Prostate gland (tissue), 2 donors: ENCODE data around the gene CHST15. TPM values are rescaled to one million over a fixed set of nuclear protein-coding genes. Genes with fewer than 3 reads are reported as not detected.

Experiments used
- DNase-seq: peaks from one replicate; pipeline ENCODE4 v3.0.0-alpha.2; 2019; ENCODE audit warnings: low spot score
- H3K27ac ChIP-seq, 2 donors: fragments of 200-600 bp; sonication (generic); 2 replicates each; pipeline ENCODE4 v1.5.1; 2017 to 2019
- H3K27me3 ChIP-seq: fragments of 200-600 bp; sonication (generic); replicated peaks from 2 replicates; pipeline ENCODE4 v1.5.1; 2019; ENCODE audit not compliant: insufficient read depth
- H3K36me3 ChIP-seq, 2 donors: fragments of 200-600 bp; sonication (generic); 1 replicate in 1 of 2; 2 replicates in 1 of 2; pipeline versions ENCODE4 v1.5.1 to v1.8.1; 2017 to 2019
- H3K4me1 ChIP-seq: fragments of 200-600 bp; sonication (generic); replicated peaks from 2 replicates; pipeline ENCODE4 v1.5.1; 2019
- H3K4me3 ChIP-seq, 2 donors: fragments of 200-600 bp; sonication (generic); 2 replicates each; pipeline ENCODE4 v1.5.1; 2017 to 2019
- H3K9me3 ChIP-seq: fragments of 200-600 bp; sonication (generic); 2 replicates; pipeline ENCODE4 v1.5.1; 2017
- CTCF ChIP-seq, 4 experiments: fragments of 200-600 bp in 2 of 4; fragments of 450-650 bp in 2 of 4; sonication (generic) in 2 of 4; IDR thresholded peaks; 1 replicate in 3 of 4; 2 replicates in 1 of 4; pipeline ENCODE4 v1.5.1; 2016 to 2019; ENCODE audit warnings: antibody characterized with exemption in 4 of 4, mild to moderate bottlenecking in 2 of 4, moderate library complexity in 2 of 4
- POLR2A ChIP-seq: fragments of 450-650 bp; IDR thresholded peaks from one replicate; pipeline ENCODE4 v1.6.1; 2016; ENCODE audit warnings: antibody characterized with exemption, mild to moderate bottlenecking
- POLR2AphosphoS5 ChIP-seq: sonication (generic); formaldehyde crosslinking; IDR thresholded peaks from one replicate; pipeline ENCODE4 v1.6.1; 2017; ENCODE audit warnings: antibody characterized with exemption
- WGBS: methylation state at CpG from one replicate; pipeline ENCODE4 v1.1.5; 2018; 5-methylcytosine and 5-hydroxymethylcytosine counted together
- intact Hi-C: fragments of 100-400 bp; cut with DNase I; formaldehyde crosslinking; loops from one replicate; pipeline ENCODE4 v1.14.2; 2022
- total RNA-seq, 2 donors: library from RNA; depleted of rRNA; stranded (reverse); fragments of >200 nt; gene quantifications; one replicate each; pipeline ENCODE4 v1.1.0, GENCODE V29; 2016

The CHST15 gene
- total RNA-seq, 2 donors from 2014 or later: 13.9 to 26.0 TPM

- H3K27ac ChIP-seq: no peak overlapping the region
- 28% methylated on average over 25 of the region's 25 CpGs for WGBS
- H3K9me3 ChIP-seq: no peaks in the 10 kb centered on the region
- H3K4me3 ChIP-seq: no peak overlapping the region
- H3K27me3 ChIP-seq: peaks cover 23% of the 10 kb centered on the region
- H3K4me1 ChIP-seq: no peaks in the 10 kb centered on the region
- TF ChIP-seq POLR2A (no peak), CTCF (IDR thresholded peaks at IDR 0.05) (no peak), POLR2AphosphoS5 (no peak)
- DNase-seq: no peak
- H3K36me3 ChIP-seq: no peaks in the 10 kb centered on the region
- intact Hi-C loops: no loop called here
These were observed 123.0 kb downstream of the CHST15 start for GRCh38 chr10:123970207-123970926.

- Histone ChIP-seq H3K9me3 (no peaks in the 10 kb centered on the region), H3K27ac (no peak overlapping the region), H3K4me3 (no peak overlapping the region), H3K4me1 (peaks cover 4% of the 10 kb centered on the region), H3K36me3 (no peaks in the 10 kb centered on the region), H3K27me3 (peaks cover 21% of the 10 kb centered on the region)
- intact Hi-C loops: loop anchor here (1.0 kb wide), 1 partner anchor 384 kb away; no protein-coding TSS in a partner anchor
- peak; percentile 86 to 94 (median 90) for TF ChIP-seq CTCF (IDR thresholded peaks at IDR 0.05)
- peak; percentile 25 for TF ChIP-seq POLR2AphosphoS5
- no peak for TF ChIP-seq POLR2A
- peak; percentile 64 for DNase-seq
- 4% methylated on average over 19 of the region's 19 CpGs for WGBS
These were observed 125.7 kb downstream of the CHST15 start for GRCh38 chr10:123967626-123968243.

GRCh38 chr10:123966896-123967231 is 126.5 kb downstream of the CHST15 start:
- H3K4me1 ChIP-seq: peaks cover 4% of the 10 kb centered on the region
- TF ChIP-seq POLR2A: no peak
- no peak for TF ChIP-seq POLR2AphosphoS5
- TF ChIP-seq CTCF (IDR thresholded peaks at IDR 0.05): no peak
- no peak overlapping the region for H3K4me3 ChIP-seq
- no peak overlapping the region for H3K27ac ChIP-seq
- H3K36me3 ChIP-seq: no peaks in the 10 kb centered on the region
- intact Hi-C loops: loop anchor here (1.0 kb wide), 1 partner anchor 384 kb away; no protein-coding TSS in a partner anchor
- peaks cover 20% of the 10 kb centered on the region for H3K27me3 ChIP-seq
- no peak for DNase-seq
- 73% methylated on average over 7 of the region's 7 CpGs for WGBS
- no peaks in the 10 kb centered on the region for H3K9me3 ChIP-seq

GRCh38 chr10:123965973-123966895 is 127.2 kb downstream of the CHST15 start:
- H3K4me1 ChIP-seq: peaks cover 4% of the 10 kb centered on the region
- no peaks in the 10 kb centered on the region for H3K9me3 ChIP-seq
- H3K27ac ChIP-seq: no peak overlapping the region
- no peak for TF ChIP-seq POLR2A
- no peak for TF ChIP-seq CTCF (IDR thresholded peaks at IDR 0.05)
- no peak for TF ChIP-seq POLR2AphosphoS5
- intact Hi-C loops: no loop called here
- H3K4me3 ChIP-seq: no peak overlapping the region
- H3K27me3 ChIP-seq: peaks cover 16% of the 10 kb centered on the region
- H3K36me3 ChIP-seq: no peaks in the 10 kb centered on the region
- 67% methylated on average over 13 of the region's 13 CpGs for WGBS
- DNase-seq: no peak
